Activated CD4-positive, alpha-beta memory T cell treated with anti-CD3 and anti-CD28 coated beads for 36 hours (primary cell): ENCODE measurements around the gene FCRLB. TPM values are rescaled to one million over a fixed set of nuclear protein-coding genes. Genes with fewer than 3 reads are reported as not detected.

ENCODE experiments used
- CTCF ChIA-PET: fragments of 350-600 bp; sonication (Branson Sonifier 250); formaldehyde crosslinking; loops from one replicate; lab custom pipeline; 2021; ENCODE audit warnings: antibody characterized with exemption, inconsistent platforms; lab: Charles Lee
- POLR2A ChIA-PET: fragments of 350-600 bp; sonication (Branson Sonifier 250); formaldehyde crosslinking; loops from one replicate; lab custom pipeline; 2021; ENCODE audit warnings: antibody characterized with exemption; lab: Charles Lee
- DNase-seq: peaks from one replicate; pipeline ENCODE4 v3.0.0-alpha.2; 2020
- H3K27ac Mint-ChIP-seq: one replicate; pipeline ENCODE4 v1.8.0; 2021; ENCODE audit warnings: mixed read lengths
- H3K27me3 Mint-ChIP-seq: one replicate; pipeline ENCODE4 v1.8.0; 2021; ENCODE audit warnings: mixed read lengths
- H3K36me3 Mint-ChIP-seq: one replicate; pipeline ENCODE4 v1.8.0; 2021; ENCODE audit warnings: mixed read lengths
- H3K4me1 Mint-ChIP-seq: one replicate; pipeline ENCODE4 v1.8.0; 2021; ENCODE audit warnings: low read depth, mixed read lengths
- H3K4me3 Mint-ChIP-seq: one replicate; pipeline ENCODE4 v1.8.0; 2021; ENCODE audit warnings: mild to moderate bottlenecking, mixed read lengths
- H3K9me3 Mint-ChIP-seq: one replicate; pipeline ENCODE4 v1.8.0; 2021; ENCODE audit warnings: mixed read lengths
- intact Hi-C: fragments of 100-400 bp; cut with micrococcal nuclease; formaldehyde crosslinking; loops from one replicate; pipeline ENCODE4 v1.15.1; 2023
- total RNA-seq, 2 experiments: library from RNA; stranded (reverse); gene quantifications; one replicate each; pipeline ENCODE4 v1.2.3, GENCODE V29; 2021

The FCRLB gene
- total RNA-seq, 2 experiments from 2014 or later, result not detected

DNA sequence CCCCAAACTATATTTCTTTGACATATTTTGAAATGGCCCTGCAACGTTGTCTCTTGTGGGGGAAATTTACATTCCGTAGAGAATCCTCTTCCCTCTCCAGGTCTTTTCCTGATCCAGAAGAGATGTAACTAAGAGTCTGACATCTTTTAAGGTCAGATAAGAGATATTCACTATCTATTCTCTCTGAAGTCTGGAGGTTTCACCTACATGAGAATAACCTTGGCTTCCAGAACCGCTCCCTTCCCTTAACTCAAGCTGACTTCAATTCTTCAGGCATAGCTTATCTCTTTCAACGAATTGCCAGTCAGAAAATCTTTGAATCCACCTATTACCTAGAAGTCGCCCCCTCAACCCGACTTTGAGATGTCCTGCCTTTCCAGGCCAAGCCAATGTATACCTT is 9.9 kb downstream of the FCRLB start:
- ChIA-PET POLR2A (no interaction called here), CTCF (interaction anchor here (3.2 kb wide), 1 partner anchor 10 kb away, joined by 11 read pairs; no protein-coding TSS in a partner anchor)
- intact Hi-C loops, result no loop called here

DNA sequence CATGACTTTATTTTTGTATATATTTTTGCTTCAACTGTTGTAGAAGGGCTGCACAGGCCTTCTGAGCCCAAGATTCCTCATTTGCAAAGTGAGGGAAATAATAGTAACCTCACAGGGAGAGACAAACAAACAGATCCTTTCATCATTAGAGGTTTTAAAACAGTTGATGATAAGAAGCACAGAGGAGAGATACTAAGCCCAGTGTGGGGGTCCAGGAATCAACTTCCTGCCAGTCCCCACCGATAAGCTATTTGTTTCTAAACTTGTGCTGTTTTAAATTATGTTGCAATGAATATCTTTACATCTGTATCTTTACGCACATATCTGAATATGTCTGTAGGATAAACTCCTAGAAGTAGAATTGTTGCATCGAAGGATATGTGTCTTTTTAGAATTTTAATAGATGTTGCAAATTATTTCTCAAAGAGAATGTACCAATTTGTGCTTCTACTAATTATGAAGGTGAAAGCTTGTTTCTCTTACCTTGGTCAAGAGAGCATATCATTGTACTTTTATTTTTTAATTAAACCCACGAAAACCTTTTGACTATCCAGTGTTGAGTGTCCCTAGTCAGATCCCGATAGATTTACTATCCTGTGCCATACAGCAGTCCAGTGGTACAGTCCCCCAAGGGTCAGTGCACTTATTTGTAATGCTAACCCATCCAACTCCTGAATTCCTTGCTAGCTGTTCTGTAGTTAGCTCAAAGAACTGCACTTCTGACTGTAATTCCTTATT is 10.8 kb downstream of the FCRLB start:
- Mint-ChIP-seq H3K27ac (no peak overlapping the region), H3K9me3 (no peaks in the 10 kb centered on the region), H3K4me1 (peaks cover 44% of the 10 kb centered on the region), H3K36me3 (no peaks in the 10 kb centered on the region), H3K27me3 (peaks cover 20% of the 10 kb centered on the region), H3K4me3 (no peak overlapping the region)
- no peak for DNase-seq
- POLR2A ChIA-PET, result no interaction called here
- CTCF ChIA-PET, result interaction anchor here (0.8 to 1.3 kb wide), 2 partner anchors 9 to 11 kb away, joined by 3 to 8 read pairs; no protein-coding TSS in a partner anchor
- intact Hi-C loops, result no loop called here

More for the DNA sequence above, 9.9 kb downstream of the FCRLB start:
- H3K9me3 Mint-ChIP-seq, result no peaks in the 10 kb centered on the region
- H3K27ac Mint-ChIP-seq, result no peak overlapping the region
- H3K27me3 Mint-ChIP-seq, result peaks cover 18% of the 10 kb centered on the region
- DNase-seq, result no peak
- H3K4me1 Mint-ChIP-seq, result peaks cover 38% of the 10 kb centered on the region
- no peak overlapping the region for H3K4me3 Mint-ChIP-seq
- no peaks in the 10 kb centered on the region for H3K36me3 Mint-ChIP-seq

DNA sequence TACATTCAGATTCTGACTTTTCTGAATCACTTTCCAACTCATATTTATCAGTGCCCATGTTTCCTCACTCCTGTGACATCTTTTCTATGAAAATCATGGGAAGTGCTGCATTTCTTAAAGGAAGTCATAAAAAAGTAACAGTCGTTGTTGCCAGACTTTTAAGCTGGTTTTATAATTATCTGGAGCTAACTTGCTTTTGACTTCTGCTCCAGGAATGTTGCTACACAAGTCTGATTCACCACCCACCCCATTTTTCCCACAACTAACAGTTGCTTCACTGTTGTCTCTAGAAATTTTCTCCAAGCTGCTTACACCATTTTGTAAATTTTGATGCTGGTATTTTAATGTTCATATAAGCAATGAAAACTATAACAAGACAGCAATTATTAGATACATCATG is 12.2 kb downstream of the FCRLB start:
- no peak overlapping the region for H3K27ac Mint-ChIP-seq
- ChIA-PET CTCF (interaction anchor here (0.8 kb wide), 1 partner anchor 243 kb away, joined by 3 read pairs; no protein-coding TSS in a partner anchor), POLR2A (no interaction called here)
- no peaks in the 10 kb centered on the region for H3K9me3 Mint-ChIP-seq
- peaks cover 34% of the 10 kb centered on the region for H3K4me1 Mint-ChIP-seq
- no peak for DNase-seq
- H3K36me3 Mint-ChIP-seq, result no peaks in the 10 kb centered on the region
- intact Hi-C loops, result no loop called here
- H3K27me3 Mint-ChIP-seq, result peaks cover 15% of the 10 kb centered on the region
- no peak overlapping the region for H3K4me3 Mint-ChIP-seq

DNA sequence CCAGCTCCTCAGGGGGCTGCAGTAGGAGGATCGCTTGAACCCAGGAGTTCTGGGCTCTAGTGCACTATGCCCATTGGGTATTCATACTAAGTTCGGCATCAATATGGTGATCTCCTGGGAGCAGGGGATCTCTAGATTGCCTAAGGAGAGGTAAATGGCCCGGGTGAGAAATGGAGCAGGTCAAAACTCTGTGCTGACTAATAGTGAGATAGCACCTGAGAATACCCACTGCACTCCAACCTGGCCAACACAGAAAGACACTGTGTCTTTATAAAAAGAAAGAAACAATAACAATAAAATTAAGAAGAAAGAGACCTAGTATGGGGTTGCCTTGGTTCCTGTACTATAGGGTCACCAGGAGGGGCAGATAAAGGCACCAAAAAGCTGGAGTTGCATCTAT is 14.5 kb downstream of the FCRLB start:
- peaks cover 13% of the 10 kb centered on the region for H3K27me3 Mint-ChIP-seq
- CTCF ChIA-PET, result interaction anchor here (2.3 kb wide), 1 partner anchor 9 kb away, joined by 10 read pairs; no protein-coding TSS in a partner anchor
- no peak overlapping the region for H3K4me3 Mint-ChIP-seq
- POLR2A ChIA-PET, result no interaction called here
- no peaks in the 10 kb centered on the region for H3K9me3 Mint-ChIP-seq
- H3K4me1 Mint-ChIP-seq, result peaks cover 24% of the 10 kb centered on the region
- no peak overlapping the region for H3K27ac Mint-ChIP-seq
- no peak for DNase-seq
- no peaks in the 10 kb centered on the region for H3K36me3 Mint-ChIP-seq
- intact Hi-C loops, result no loop called here

DNA sequence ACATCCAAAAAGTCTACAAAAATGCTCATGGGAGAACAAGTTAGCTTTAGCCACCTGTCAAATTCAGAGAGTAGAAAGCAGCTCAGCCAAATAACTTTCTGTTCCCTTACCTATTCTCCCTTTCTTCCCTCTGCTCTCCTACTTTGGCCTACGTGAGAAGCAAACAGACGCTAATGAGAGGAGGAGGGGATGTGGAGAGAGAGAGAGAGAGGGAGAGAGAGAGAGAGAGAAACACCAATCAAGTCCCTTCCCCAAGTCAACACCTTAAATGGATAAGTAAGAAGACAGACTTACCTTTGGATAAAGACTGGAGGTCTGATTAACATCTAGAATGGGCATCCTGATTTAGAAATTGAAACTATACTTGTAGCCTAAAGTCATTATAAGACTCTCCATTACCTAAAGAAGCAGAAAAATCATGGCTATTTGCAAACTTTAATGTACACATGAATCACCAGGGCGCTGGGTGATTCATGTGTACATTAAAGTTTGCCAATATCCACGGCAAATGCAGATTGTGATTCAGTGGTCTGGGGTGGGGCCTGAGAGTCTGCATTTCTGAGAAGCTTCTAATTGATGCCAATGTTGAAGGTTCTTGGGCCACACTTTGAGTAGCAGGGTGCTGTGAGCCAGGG is 15.1 kb downstream of the FCRLB start:
- peak; percentile 60 for DNase-seq
- POLR2A ChIA-PET, result interaction anchor here (1.0 kb wide), 1 partner anchor 13 kb away, joined by 5 read pairs; the partner anchor contains the start of gene DUSP12

DNA sequence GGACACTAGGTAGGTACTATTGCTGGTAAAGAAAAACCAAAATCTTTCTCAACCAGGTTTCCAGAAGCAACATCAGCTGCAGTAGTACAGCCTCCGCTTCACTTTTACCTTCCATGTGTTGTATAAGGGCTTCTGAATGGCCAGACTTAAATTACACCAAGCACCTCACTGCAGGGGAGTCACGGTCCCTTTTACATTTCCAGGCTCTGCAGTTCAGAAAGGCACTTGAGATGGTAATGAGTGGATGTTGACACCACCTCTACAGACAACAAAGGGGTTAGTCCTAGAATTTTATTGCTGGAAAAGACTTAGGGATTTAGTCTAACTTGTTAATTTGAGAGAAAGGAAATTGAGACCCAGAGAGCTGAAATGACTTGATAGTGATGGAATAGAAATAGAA is 16.3 kb downstream of the FCRLB start:
- Mint-ChIP-seq H3K4me1 (peaks cover 26% of the 10 kb centered on the region), H3K27ac (no peak overlapping the region), H3K27me3 (peaks cover 2% of the 10 kb centered on the region), H3K9me3 (no peaks in the 10 kb centered on the region), H3K36me3 (no peaks in the 10 kb centered on the region), H3K4me3 (no peak overlapping the region)
- intact Hi-C loops, result no loop called here
- ChIA-PET POLR2A (interaction anchor here (1.0 kb wide), 1 partner anchor 12 kb away, joined by 5 read pairs; the partner anchor contains the start of gene DUSP12), CTCF (interaction anchor here (0.8 to 7.0 kb wide), 13 partner anchors 11 to 572 kb away, joined by 3 to 79 read pairs (median 5); partner anchors contain the start of genes DUSP12, HSPA6 and PPOX)
- DNase-seq, result no peak

More for the DNA sequence above, 15.1 kb downstream of the FCRLB start:
- Mint-ChIP-seq H3K4me3 (no peak overlapping the region), H3K9me3 (no peaks in the 10 kb centered on the region), H3K36me3 (no peaks in the 10 kb centered on the region), H3K27me3 (peaks cover 9% of the 10 kb centered on the region), H3K27ac (no peak overlapping the region), H3K4me1 (peaks cover 25% of the 10 kb centered on the region)
- intact Hi-C loops, result no loop called here
- CTCF ChIA-PET, result interaction anchor here (0.9 to 7.0 kb wide), 5 partner anchors 10 to 571 kb away, joined by 3 to 79 read pairs (median 5); partner anchors contain the start of gene PPOX

DNA sequence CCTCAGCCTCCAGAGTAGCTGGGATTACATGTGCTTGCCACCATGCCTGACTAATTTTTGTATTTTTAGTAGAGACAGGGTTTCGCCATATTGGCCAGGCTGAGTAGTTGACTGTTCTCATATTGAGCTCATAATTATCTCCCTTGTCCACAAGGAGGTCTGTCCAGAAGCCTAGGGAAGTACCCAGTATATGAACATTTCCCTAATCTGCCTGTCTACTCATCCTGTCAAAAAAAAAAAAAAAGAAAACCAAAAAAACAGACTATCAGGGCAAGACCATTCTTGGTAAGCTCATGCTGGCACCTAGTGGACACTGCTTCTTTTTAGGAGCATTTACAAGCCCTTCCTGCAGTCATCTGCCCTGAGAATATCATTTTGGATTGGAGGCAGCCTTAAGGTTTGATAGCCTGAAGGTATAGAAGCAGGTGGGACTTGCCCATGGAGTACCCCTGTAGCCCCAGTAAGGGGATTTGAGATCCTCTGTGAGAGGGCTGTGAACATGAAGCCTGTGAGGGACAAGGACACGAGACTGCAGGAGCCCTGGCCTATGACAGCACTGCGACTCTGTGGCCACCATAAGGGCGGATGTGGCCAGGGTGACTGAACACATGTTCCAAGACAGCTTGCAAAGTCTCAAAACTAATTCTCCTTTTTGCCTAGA is 17.4 kb downstream of the FCRLB start:
- Mint-ChIP-seq H3K27me3 (peaks cover 2% of the 10 kb centered on the region), H3K4me3 (no peak overlapping the region), H3K4me1 (peaks cover 29% of the 10 kb centered on the region), H3K27ac (peak overlapping the region; percentile 49), H3K9me3 (no peaks in the 10 kb centered on the region), H3K36me3 (no peaks in the 10 kb centered on the region)
- CTCF ChIA-PET, result interaction anchor here (0.6 to 7.0 kb wide), 13 partner anchors 9 to 700 kb away, joined by 3 to 79 read pairs (median 4); partner anchors contain the start of genes DUSP12 and HSPA6
- POLR2A ChIA-PET, result interaction anchor here (0.6 kb wide), 1 partner anchor 768 kb away, joined by 3 read pairs; no protein-coding TSS in a partner anchor
- DNase-seq, result peak; percentile 75
- intact Hi-C loops, result loop anchor here (1.0 kb wide), 1 partner anchor 8 kb away; no protein-coding TSS in a partner anchor

DNA sequence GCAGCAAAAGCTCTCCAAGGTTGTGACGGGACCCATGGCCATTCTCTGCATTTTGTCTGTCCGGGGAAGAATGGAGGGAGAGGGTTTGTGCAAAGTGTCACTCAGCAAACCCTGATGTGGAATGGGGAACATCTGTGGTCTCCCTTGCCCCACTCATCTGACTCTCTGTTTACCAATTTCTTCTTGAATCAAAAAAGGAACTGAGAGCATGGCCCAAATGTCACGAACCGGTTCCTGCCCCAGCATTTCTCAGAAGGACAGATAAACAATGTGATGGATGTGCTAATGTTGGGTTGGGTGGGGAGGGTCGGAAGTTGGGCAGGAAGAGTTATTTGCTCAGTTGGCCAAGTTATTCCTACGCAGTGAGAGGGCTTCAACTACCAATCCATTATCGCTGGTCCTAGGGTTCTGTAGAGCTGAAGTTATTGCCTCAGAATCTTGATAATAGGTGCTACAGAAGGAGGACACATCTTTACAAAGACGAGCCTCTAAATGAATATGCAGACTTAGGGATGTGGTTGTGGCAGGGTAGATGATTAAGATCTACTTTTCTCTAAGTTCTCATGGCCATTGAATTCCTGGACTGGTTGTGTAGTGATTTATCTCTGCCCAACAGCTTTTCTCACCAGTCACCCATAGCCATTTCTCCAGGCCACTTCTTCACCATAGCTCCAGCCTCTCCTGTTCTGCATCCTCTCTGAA is 18.7 kb downstream of the FCRLB start:
- intact Hi-C loops, result loop anchor here (1.0 to 10.0 kb wide), 3 partner anchors 10 to 345 kb away; no protein-coding TSS in a partner anchor
- POLR2A ChIA-PET, result no interaction called here
- Mint-ChIP-seq H3K9me3 (no peaks in the 10 kb centered on the region), H3K36me3 (no peaks in the 10 kb centered on the region), H3K27me3 (peaks cover 2% of the 10 kb centered on the region), H3K4me3 (no peak overlapping the region), H3K27ac (no peak overlapping the region), H3K4me1 (peaks cover 40% of the 10 kb centered on the region)
- CTCF ChIA-PET, result interaction anchor here (0.6 to 7.0 kb wide), 10 partner anchors 8 to 256 kb away, joined by 3 to 79 read pairs (median 6); partner anchors contain the start of gene DUSP12
- DNase-seq, result no peak

DNA sequence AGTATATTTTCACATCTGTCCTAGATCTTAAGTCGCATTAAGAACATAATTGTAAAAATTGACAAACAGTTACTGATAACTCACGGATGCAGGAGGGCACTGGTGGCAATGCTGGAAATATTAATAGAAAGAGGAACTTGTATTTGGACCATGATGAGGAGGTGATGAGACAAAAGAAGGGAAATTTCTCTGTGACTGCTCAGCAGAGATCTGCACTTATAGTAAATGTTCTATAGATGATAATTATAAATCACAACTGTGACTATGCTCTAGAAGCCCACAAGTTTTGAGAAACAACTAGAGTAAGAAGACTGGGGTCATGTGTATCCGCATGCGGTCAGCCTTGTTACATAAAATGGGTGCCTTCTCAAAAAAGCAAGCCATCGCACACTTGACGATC is 19.6 kb downstream of the FCRLB start:
- intact Hi-C loops, result loop anchor here (1.0 to 10.0 kb wide), 3 partner anchors 206 to 346 kb away; no protein-coding TSS in a partner anchor
- DNase-seq, result no peak
- CTCF ChIA-PET, result interaction anchor here (0.7 to 7.0 kb wide), 13 partner anchors 9 to 257 kb away, joined by 3 to 79 read pairs (median 6); partner anchors contain the start of gene DUSP12
- Mint-ChIP-seq H3K9me3 (no peaks in the 10 kb centered on the region), H3K27ac (no peak overlapping the region), H3K36me3 (no peaks in the 10 kb centered on the region), H3K4me1 (peaks cover 43% of the 10 kb centered on the region), H3K4me3 (no peak overlapping the region), H3K27me3 (peaks cover 3% of the 10 kb centered on the region)
- POLR2A ChIA-PET, result no interaction called here

DNA sequence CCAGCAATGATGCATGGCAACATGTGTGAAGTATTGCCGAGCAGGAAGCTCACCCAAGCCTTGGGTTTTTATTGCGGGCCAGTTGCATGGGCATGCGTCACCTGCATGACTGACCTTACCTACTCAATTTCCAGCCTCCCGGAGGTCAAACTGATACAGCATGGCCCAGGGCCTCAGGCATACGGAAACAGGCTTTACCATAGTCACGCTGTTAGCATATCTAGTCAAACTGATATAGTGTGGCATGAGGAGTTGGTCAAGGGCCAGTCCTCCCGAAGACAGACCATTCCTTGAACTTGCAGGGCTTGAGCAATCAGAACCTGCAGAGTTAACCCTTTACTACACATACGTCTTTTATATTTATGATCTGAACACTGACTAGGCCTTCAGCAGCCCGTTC is 21.9 kb downstream of the FCRLB start:
- no peak overlapping the region for H3K4me3 Mint-ChIP-seq
- DNase-seq, result no peak
- H3K4me1 Mint-ChIP-seq, result peaks cover 37% of the 10 kb centered on the region
- H3K36me3 Mint-ChIP-seq, result no peaks in the 10 kb centered on the region
- no peaks in the 10 kb centered on the region for H3K9me3 Mint-ChIP-seq
- intact Hi-C loops, result loop anchor here (10.0 kb wide), 2 partner anchors 208 to 348 kb away; no protein-coding TSS in a partner anchor
- POLR2A ChIA-PET, result interaction anchor here (1.2 kb wide), 1 partner anchor 131 kb away, joined by 3 read pairs; no protein-coding TSS in a partner anchor
- peaks cover 1% of the 10 kb centered on the region for H3K27me3 Mint-ChIP-seq
- H3K27ac Mint-ChIP-seq, result no peak overlapping the region
- CTCF ChIA-PET, result interaction anchor here (1.0 to 7.0 kb wide), 5 partner anchors 11 to 259 kb away, joined by 3 to 79 read pairs (median 4); no protein-coding TSS in a partner anchor
